GM21717 (cell line): Measurements from ENCODE around the gene CAST.

Experiments used
- ATAC-seq: cut with Tn5 transposase; IDR thresholded peaks from one replicate; pipeline ENCODE4 v1.9.1; 2021; ENCODE audit warnings: mild to moderate bottlenecking, moderate library complexity; ENCODE audit not compliant: unreplicated experiment

The CAST gene

DNA sequence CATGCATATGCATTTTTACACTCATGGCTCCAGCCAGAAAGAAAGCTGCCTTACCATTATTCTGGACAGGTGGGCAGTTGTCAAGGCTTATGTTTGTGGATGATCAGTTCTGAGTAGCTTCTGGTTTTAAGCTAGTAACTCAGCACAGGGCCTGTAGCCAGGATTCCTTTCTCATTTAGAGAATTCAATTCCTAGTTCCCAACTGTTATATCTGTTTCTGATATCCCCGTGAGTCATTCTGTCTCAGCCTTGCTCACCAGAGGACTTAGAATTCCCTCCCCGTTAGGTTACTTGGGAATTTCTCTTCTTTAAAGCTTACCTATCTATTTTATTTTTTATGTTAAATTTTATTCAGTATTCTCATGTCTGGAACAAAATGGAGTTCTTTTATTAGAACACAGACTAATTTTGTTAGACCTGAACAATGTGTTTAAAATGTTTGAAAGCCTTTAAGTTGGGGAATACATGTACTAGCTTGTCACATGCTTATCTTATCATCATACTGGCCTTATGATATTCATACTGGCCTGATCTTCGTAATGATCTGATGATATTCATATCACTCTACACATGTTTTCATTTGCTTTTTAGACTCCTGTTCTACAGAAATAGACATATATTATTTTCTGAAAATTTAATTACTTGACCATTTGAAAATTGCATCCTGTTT, 47.1 kb downstream of the CAST start:
- no peak for ATAC-seq

DNA sequence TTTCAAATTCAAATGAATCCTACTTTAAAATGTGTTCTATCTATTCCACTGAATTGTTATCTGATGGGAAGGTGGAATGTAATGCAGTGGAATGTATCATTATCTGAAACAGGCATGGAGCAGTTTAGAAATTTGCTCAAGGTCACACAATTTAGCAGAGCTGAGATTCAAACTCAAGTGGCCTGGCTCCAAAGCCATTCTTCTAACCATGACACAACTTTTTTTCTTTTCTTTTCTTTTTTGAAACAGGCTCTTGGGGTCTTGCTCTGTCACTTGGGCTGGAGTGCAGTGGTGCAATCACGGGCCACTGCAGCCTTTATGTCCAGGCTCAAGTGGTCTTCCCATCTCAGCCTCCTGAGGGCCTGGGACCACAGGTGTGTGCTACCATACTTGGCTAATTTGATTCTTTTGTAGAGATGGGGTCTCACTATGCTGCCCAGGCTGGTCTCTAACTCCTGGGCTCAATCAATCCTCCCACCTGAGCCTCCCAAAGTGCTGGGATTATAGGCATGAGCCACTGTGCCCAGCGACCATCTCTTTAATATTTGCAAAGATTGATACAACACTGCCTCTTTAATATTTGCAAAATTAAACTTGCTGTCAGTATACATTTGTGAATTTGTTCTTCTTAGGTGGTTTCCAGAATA, 50.0 kb downstream of the CAST start:
- no peak for ATAC-seq

DNA sequence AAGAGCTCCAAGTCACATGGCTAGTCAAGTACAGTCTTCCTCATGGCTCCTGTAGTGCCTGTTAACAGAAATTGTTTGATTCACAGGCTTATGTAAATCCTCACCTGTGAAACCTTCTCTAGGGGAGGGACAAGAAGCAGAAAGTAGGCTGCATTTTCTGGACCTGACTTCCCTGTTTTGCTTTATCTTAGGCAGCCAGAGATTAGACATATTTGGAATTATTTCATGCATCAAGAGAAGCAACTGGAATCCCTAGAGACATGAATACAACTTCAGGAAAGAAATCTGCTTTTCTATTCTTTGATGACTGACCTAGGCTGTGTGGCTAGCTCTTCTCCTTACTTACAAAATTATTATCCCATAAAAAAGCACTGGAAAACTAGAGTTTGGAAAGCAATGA, 52.3 kb downstream of the CAST start:
- no peak for ATAC-seq

DNA sequence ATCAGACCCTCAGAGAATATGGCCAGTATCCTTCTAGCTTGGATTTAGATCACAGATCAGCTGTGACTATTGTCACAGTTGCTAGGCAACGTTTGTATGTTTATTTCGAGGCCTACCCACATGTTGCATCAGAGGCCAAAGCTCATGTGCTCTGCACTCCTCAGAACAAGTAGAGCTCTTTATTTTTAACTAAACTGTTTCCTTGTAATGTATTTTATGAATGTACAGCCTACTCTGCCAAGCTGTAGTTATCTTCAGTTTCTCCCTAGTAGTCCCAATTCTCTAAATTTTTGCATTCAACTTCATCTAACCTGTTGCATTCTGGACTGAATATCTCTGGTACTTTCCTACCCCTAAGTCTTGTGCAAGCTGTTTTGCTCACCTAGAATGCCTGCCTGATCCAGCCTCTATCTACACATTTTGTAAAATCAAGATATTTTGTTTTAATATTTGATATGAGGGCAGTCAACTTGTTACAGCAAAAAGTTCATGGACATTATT, 52.8 kb downstream of the CAST start:
- no peak for ATAC-seq

DNA sequence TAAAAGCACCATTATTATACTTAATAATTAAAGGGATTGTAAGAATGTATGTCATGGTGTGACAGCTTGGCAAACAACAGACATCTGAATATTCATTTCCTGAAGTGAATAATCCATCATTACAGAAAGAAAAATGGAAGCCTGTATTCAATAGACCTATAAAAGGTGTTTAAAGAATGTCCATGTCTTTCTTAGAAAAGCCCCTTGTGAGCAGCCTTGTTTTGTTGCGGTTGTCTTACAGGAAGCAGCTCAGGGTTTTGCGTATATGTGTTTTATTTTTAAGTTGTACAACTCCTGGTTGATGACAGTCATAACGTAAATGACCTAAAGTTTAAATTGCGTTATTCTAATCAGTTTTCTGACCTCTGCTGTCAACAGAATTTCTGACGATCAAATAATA, 53.8 kb downstream of the CAST start:
- ATAC-seq = no peak

DNA sequence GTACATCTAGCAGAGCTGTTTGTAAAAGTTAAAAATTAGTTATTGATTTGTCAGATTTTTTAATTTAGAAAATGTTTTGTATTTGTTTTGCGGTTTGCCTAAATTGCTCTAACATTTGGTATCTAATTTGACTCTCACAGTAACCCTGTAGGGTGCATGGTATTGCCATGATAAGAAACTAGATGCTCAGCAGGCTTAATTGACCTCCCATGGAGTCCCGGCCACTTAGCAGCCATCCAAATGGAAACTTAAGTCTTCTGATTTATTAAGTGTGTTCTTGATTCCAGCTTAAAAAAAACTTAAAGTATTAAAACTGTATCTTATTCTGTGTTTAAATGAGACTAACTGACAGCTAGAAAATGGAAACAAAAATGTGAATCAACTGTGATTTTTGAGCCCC, 54.5 kb downstream of the CAST start:
- no peak for ATAC-seq

DNA sequence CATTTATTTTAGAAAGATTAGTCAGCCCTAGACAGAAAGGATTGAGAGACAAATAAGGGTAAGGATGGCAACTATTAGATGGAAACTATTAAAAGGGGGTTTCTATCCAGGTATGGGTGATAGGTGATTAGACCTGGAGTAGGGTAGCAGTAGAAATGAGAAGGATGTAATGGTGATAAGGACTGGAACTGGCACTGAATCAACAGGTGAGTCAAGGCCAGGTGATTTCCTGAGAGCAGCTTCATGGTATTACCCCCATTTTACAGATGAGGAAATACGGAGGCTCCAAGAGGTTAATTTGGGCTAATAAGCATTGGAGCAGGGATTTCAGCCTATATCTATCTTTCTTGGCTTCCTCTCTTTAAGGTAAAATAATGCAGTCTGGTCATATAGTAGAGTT, 55.7 kb downstream of the CAST start:
- ATAC-seq = no peak

DNA sequence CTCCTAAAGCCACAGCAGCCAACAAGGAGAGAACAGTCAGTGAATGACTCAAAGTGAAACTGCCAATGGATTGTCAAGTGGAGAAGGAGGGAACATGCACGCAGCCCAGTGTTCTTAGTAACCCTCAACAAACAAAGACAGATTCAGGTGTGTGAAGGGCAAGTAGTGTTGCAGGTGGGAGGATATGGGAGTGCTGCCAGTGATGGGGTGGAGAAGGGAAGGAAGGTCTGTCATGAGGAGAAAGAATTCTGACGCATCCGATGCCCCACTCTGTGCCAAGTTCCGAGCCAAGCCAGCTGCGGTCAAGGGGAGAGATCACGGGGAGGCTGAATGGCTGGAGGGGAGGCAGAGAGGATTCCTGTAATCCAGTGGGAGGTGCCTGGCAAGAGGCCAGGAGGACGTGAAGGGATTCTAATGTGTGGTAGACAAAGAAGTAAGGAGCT, 56.5 kb downstream of the CAST start:
- no peak for ATAC-seq

DNA sequence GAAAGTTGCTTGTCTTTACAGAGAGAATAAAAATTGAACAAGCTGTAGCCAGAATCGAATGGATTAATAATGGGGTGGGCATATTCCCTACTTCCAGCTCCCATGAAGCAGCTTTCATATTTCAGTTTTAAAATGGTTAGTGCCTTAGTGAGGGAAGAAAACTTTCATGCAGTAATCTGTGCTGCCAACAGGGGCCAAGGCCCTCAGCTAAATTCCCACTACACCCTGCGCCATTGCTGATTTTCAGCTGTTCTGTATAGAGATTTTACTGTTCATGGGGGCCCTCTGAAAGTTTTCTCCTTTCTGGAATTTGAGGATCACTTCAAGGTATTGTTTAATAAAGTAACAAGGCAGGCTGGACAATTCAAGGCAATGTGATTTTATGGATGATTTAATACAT, 58.2 kb downstream of the CAST start:
- ATAC-seq = no peak

DNA sequence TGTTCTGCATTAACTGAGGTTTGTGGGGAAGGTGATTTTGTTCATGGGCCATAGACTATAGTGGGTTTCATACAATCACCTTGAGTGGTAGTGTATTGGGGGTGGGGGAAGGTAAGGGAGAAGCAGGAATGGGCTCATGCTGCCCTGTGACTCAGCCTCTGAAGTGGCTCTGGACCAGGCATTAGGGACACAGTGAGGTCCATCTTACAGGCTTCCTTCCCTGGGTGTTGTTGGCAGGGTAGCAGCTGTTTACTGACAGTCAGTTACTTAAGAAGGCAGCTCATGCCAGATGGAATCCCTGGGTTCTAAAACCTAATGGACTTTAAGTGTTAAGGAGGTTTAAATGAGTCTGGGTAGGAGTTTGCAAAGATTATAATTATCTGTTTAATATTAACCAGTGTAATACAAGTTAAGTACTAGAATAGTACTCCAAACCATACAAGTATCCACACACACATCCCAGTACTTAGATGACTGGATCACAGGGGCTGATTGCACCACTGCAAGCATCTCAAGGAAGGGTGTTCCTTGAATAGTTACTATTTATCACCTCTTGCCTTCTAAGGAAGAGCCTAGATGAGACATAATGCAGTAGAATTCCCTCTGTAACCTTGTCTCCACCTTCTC, 59.3 kb downstream of the CAST start:
- ATAC-seq = no peak

DNA sequence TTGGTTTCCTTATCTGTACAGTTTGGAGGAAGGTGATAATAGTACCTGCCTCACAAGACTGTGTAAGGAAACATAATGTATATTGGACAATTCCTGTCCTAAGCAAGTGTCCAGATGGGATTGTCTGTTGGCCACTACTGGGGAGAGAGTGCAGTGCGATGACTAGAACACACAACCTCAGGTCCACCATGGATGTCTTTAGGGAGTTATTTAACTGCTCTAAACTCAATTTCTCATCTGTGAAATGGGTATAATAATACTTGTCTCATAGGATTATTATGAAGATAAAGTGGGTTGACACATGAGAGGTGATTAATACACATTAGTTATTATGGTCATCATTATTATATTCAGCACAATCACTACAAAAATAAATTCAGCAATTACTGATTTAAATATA, 63.1 kb downstream of the CAST start:
- ATAC-seq = no peak

DNA sequence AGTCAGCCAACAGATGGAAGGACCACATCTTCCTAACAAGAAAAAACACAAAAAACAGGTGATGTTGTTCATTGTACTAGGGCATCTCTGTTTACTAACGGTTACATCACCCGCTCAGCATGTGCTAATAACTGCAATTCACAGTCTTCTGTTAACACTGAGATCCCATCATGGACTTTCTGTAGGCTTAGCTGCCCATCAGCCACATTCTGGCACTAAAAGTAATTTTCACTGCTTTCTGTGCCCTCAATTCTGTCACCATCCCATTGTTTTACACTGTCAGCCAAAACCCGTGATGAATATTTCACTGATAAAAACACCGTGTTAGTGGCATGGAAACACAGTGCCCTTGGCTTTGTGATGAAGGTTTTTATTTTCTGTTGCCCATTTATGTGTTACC, 64.6 kb downstream of the CAST start:
- no peak for ATAC-seq

DNA sequence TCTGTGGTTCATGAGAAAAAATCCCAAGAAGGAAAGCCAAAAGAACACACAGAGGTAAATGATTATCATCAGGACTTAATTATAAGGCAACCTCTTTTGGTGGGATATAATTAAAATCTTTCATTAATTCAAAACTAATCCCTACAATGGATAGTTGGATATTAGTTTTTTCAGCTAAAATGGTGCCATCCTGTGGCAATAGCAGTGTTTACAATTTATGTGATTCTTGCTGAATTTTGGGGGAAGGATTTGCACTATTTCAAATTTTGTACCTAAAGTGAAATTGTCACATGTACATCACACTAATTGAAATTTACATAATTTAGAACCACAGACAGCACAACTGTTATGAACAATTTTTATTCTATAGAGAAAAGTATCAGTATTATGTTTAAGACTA, 67.0 kb downstream of the CAST start:
- no peak for ATAC-seq

DNA sequence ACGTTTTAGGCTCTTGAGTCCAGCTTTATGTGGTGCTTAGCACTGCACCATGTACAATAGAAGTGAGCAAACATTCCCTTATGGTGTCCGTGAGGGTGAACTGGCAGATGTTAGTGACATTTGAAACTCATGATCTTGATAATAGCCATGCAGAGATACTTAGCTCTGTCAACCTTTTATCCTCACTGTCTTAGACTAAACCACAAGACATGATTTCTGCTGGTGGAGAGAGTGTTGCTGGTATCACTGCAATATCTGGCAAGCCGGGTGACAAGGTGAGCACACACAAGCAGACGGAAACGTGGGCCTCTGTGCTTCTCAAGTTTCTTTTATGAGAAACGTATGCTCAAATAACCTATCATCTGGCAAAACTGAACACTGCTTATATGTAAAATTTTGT, 68.4 kb downstream of the CAST start:
- ATAC-seq = no peak

DNA sequence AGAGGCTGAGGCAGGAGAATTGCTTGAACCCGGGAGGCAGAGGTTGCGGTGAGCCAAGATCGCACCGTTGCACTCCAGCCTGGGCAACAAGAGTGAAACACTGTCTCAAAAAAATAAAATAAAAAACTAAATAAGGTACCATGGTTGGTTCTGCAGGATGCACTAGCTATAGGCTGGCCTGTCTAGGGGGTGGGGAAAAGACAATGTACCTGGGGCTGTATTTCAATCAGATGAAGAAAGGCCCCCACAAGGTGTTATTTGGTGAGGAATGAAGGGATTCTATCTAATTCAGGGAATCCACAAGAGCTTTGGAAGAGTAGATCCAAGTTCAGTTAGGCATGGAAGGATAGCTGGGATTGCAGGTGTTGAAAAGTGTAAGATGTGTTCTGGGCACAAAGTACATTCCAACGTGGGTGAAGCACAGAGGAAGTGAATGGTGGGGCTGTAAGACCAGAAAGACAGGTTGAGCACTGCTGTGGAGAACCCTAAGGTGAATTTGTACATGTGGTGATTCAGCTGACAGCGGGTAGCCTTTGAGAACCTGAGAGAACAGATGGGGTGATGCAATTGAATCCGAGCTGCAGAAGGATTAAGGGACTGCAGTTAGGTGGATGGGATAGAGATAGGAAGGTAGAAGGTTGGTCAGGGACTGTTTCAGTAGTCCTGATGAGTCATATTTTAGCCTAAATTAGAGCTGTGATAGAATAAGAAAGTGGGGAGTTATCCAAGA, 71.8 kb downstream of the CAST start:
- no peak for ATAC-seq

DNA sequence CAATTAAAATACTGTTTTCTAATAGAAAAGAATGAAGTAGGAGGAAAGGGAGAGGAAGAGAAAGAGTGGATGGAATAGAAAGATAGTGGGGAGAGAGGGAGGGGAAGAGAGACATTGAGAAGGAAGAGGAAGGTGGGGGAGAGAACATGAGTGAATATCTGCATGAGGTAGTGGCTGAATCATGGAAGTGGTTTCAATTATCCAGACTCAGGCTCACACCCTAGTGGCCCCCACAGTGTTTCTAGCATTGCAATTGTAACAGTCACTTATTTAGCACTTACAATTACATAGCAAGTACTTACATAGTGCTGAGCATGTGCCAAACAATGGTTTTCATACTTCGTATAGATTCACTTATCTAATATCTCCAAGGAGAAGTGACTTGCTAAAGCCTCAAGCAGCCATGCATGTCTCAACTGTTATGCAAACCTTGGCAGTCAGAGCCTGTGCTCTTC, 72.7 kb downstream of the CAST start:
- ATAC-seq = no peak

DNA sequence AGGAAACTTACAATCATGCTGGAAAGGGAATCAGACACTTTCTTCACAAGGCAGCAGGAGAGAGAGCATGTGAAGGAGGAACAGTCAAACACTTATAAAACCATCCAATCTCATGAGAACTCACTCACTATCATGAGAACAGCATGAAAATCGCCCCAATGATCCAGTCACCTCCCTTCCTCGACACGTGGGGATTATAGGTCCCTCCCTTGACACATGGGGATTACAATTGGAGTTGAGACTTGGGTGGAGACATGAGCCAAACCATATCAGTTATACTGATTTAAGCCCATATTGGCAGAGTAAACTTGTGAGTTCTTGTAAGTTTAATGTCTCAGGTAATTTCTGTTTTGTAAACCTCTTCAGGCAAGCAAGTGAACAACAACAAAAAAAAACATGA, 74.8 kb downstream of the CAST start:
- no peak for ATAC-seq

DNA sequence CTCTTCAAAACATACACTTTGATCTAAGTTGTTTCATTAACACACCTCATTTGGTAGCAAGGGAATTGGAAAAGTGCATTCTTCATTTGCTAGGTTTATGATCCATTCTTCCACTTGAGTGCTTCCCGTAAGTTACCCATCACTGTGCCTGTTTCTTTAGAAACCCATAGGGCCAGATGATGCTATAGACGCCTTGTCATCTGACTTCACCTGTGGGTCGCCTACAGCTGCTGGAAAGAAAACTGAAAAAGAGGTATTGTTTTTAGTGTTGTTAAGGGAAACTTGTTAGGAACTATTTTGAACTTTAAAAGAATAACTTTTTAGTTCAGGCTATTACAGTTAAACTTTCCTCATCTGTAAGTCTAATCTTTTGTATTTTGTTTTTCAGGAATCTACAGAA, 78.9 kb downstream of the CAST start:
- no peak for ATAC-seq

DNA sequence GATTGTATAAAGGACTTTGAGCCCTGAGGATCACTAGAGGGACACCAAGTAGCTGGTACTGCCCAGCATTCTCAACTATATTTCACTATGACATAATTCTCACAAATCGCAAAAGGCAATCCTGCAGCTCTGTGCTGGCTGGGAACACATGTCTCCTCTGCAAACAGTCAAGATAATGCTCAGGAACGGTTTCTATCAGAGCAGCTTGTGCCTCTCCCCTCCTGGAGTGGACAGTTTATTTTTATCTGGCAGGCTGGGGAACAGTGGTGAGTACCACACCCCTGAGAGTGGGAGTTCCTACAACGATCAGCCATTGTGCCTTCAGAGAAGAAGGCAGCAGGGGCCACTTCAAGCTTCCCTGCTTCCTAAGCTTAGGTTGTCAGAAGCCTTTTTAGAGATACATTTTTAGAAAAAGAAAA, 79.7 kb downstream of the CAST start:
- ATAC-seq = no peak

DNA sequence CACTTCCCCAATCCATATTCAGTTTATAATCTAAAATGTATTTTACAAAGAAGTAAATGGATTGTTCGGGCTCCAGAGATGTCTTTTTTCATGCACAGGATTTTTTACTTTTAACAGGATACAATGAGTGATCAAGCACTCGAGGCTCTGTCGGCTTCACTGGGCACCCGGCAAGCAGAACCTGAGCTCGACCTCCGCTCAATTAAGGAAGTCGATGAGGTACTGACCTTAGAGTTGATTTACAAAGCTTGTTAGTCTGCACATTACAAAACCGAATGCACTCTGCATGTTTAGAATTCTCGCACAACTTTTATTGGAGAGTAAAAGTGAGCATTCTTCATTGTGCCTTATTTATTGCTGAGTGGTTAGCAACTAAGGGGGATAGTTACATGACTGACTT, 80.4 kb downstream of the CAST start:
- no peak for ATAC-seq

DNA sequence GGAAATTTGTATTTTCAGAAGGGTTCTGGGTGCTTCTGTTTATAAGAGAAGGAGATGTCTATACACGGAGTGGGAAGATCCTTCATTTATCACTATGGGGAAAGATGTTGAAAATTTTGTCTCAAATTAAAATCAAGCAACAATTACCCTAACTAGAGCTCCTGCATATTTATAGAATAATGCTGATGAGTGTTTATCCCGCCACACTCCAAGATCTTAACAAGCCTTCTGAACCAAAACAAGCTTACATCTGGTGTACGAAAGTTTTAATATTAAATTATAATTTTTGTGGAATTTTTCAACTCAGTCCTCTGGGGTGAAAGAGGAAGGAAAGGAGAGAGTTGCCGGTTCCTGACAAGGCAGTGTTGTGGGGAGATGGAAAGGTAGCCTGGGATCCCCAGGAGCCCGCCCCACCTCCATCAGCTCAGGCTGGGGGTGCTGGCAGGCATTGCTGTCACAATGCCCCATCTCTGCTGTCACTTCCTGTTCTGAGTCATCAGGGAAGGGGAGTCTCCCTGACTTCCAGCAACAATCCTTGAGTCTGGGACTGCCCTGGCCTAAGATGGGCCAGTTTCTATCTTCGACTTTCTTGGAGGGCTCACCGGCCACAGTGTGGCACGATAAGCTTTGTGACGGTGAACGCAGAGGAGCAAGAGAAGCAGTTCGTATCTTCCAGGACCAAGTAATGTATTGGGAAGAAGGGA, 81.0 kb downstream of the CAST start:
- no peak for ATAC-seq
